Ascending aorta (tissue), 2 donors: ENCODE measurements around the gene ZNF26. TPM values are rescaled to one million over a fixed set of nuclear protein-coding genes. Genes with fewer than 3 reads are reported as not detected.

Experiments
- DNase-seq, 2 donors: peaks; one replicate each; pipeline ENCODE4 v3.0.0-alpha.2; 2019; ENCODE audit warnings: low spot score in 2 of 2
- H3K27ac ChIP-seq, 2 donors: fragments of 200-600 bp; sonication (generic); one replicate each; pipeline ENCODE4 v1.5.1; 2016 to 2017; ENCODE audit warnings: mild to moderate bottlenecking in 1 of 2
- H3K27me3 ChIP-seq: fragments of 200-600 bp; sonication (generic); one replicate; pipeline ENCODE4 v1.5.1; 2017
- H3K36me3 ChIP-seq, 2 donors: fragments of 200-600 bp; sonication (generic); one replicate each; pipeline ENCODE4 v1.5.1; 2016
- H3K4me1 ChIP-seq, 2 donors: fragments of 200-600 bp; sonication (generic); one replicate each; pipeline ENCODE4 v1.5.1; 2016 to 2017; ENCODE audit warnings: mild to moderate bottlenecking in 1 of 2
- H3K4me3 ChIP-seq, 2 donors: fragments of 200-600 bp; sonication (generic); one replicate each; pipeline ENCODE4 v1.5.1; 2016 to 2017; ENCODE audit warnings: mild to moderate bottlenecking in 1 of 2
- H3K9me3 ChIP-seq, 2 donors: fragments of 200-600 bp; sonication (generic); one replicate each; pipeline ENCODE4 v1.5.1; 2016
- CTCF ChIP-seq, 3 experiments: fragments of 200-600 bp in 2 of 3; fragments of 450-650 bp in 1 of 3; sonication (generic) in 2 of 3; IDR thresholded peaks; one replicate each; pipeline ENCODE4 v1.5.1; 2016 to 2019; ENCODE audit warnings: antibody characterized with exemption in 3 of 3, mild to moderate bottlenecking in 1 of 3, moderate library complexity in 1 of 3
- intact Hi-C: fragments of 100-400 bp; cut with DNase I; formaldehyde crosslinking; loops from one replicate; pipeline ENCODE4 v1.15.1; 2023
- total RNA-seq: library from RNA; depleted of rRNA; stranded (reverse); fragments of >200 nt; gene quantifications from one replicate; pipeline ENCODE4 v1.1.0, GENCODE V29; 2016

Gene ZNF26
- total RNA-seq, 1 donor from 2014 or later, result 73.4 TPM

GRCh38 chr12:133063556-133063955 is 77.4 kb downstream of the ZNF26 start:
- Histone ChIP-seq H3K9me3 (peaks cover 98 to 100% of the 10 kb centered on the region in 2 donors), H3K36me3 (peaks cover 16% of the 10 kb centered on the region in 2 donors), H3K27me3 (no peaks in the 10 kb centered on the region), H3K4me1 (no peaks in the 10 kb centered on the region), H3K4me3 (no peak overlapping the region), H3K27ac (no peak overlapping the region)
- intact Hi-C loops, result no loop called here
- no peak for TF ChIP-seq CTCF (IDR thresholded peaks at IDR 0.05)
- DNase-seq, result no peak

GRCh38 chr12:133073836-133074235 is 87.7 kb downstream of the ZNF26 start:
- no peak for DNase-seq
- Histone ChIP-seq H3K9me3 (peaks cover 80 to 99% of the 10 kb centered on the region in 2 donors), H3K4me3 (no peak overlapping the region), H3K4me1 (no peaks in the 10 kb centered on the region), H3K36me3 (no peaks in the 10 kb centered on the region), H3K27ac (no peak overlapping the region), H3K27me3 (no peaks in the 10 kb centered on the region)
- intact Hi-C loops, result no loop called here
- no peak for TF ChIP-seq CTCF (IDR thresholded peaks at IDR 0.05)

Other genes with a start within 250 kb of the ZNF26 start
- gene ANKLE2, start 224.5 kb upstream of the ZNF26 start, total RNA-seq, result 54.2 TPM
- gene GOLGA3, start 157.5 kb upstream of the ZNF26 start, total RNA-seq, result 173 TPM
- 7.9 TPM for gene CHFR, start 98.8 kb upstream of the ZNF26 start, total RNA-seq
- gene ZNF605, start 30.1 kb upstream of the ZNF26 start, total RNA-seq, result 1.3 TPM
- 2.7 TPM for gene ZNF84, start 51.1 kb downstream of the ZNF26 start, total RNA-seq
- gene ZNF140, start 94.6 kb downstream of the ZNF26 start, total RNA-seq, result 11.6 TPM
- gene ZNF891, start 143.9 kb downstream of the ZNF26 start, total RNA-seq, result 2.0 TPM
- 3.8 TPM for gene ZNF10, start 144.3 kb downstream of the ZNF26 start, total RNA-seq
- 38.5 TPM for gene ZNF268, start 195.1 kb downstream of the ZNF26 start, total RNA-seq
- not detected for gene ANHX, start 249.5 kb downstream of the ZNF26 start, total RNA-seq